Measurements from ENCODE around the gene USP30. TPM values are rescaled to one million over a fixed set of nuclear protein-coding genes. Genes with fewer than 3 reads are reported as not detected.
"Not testable (repeated sequence)": the region's sequence is repeated elsewhere in the genome, so short reads cannot be mapped to it uniquely, and the experiment has no call there.

The USP30 gene
- total RNA-seq, 2 experiments from 2014 or later, result 5.5 to 7.2 TPM

GRCh38 chr12:109033239-109034196 is 18.9 kb upstream of the USP30 start:
- Mint-ChIP-seq H3K4me3 (no peak overlapping the region), H3K9me3 (peaks cover 10% of the 10 kb centered on the region), H3K36me3 (ENCODE audit: low read depth) (no peaks in the 10 kb centered on the region), H3K4me1 (no peaks in the 10 kb centered on the region), H3K27ac (no peak overlapping the region), H3K27me3 (peaks cover 25% of the 10 kb centered on the region)
- POLR2A ChIA-PET, result no interaction called here
- CTCF ChIA-PET, result no interaction called here
- DNase-seq, result no peak

GRCh38 chr12:109036975-109037374 is 15.4 kb upstream of the USP30 start:
- Mint-ChIP-seq H3K4me1 (no peaks in the 10 kb centered on the region), H3K9me3 (peaks cover 19% of the 10 kb centered on the region), H3K27me3 (peaks cover 20% of the 10 kb centered on the region), H3K36me3 (ENCODE audit: low read depth) (no peaks in the 10 kb centered on the region), H3K4me3 (no peak overlapping the region), H3K27ac (no peak overlapping the region)
- ChIA-PET POLR2A (no interaction called here), CTCF (no interaction called here)
- no peak for DNase-seq

- POLR2A ChIA-PET, result no interaction called here
- peaks cover 16% of the 10 kb centered on the region for H3K27me3 Mint-ChIP-seq
- H3K4me3 Mint-ChIP-seq, result no peak overlapping the region
- DNase-seq, result no peak
- CTCF ChIA-PET, result no interaction called here
- H3K4me1 Mint-ChIP-seq, result peaks cover 6% of the 10 kb centered on the region
- H3K36me3 Mint-ChIP-seq (ENCODE audit: low read depth), result no peaks in the 10 kb centered on the region
- peaks cover 7% of the 10 kb centered on the region for H3K9me3 Mint-ChIP-seq
- H3K27ac Mint-ChIP-seq, result no peak overlapping the region
These were observed 8.1 kb upstream of the USP30 start for GRCh38 chr12:109044241-109044640.

- Mint-ChIP-seq H3K27me3 (peaks cover 16% of the 10 kb centered on the region), H3K9me3 (no peaks in the 10 kb centered on the region), H3K27ac (no peak overlapping the region), H3K4me1 (peaks cover 12% of the 10 kb centered on the region), H3K4me3 (no peak overlapping the region), H3K36me3 (ENCODE audit: low read depth) (peaks cover 6% of the 10 kb centered on the region)
- ChIA-PET POLR2A (no interaction called here), CTCF (interaction anchor here (0.8 kb wide), 1 partner anchor 180 kb away, joined by 3 read pairs; no protein-coding TSS in a partner anchor)
- no peak for DNase-seq
These were observed 5.1 kb upstream of the USP30 start for GRCh38 chr12:109047081-109047805.

- CTCF ChIA-PET; DNase-seq; H3K27ac Mint-ChIP-seq; POLR2A ChIA-PET; H3K36me3 Mint-ChIP-seq (ENCODE audit: low read depth); H3K4me3 Mint-ChIP-seq; H3K9me3 Mint-ChIP-seq; H3K27me3 Mint-ChIP-seq: not testable (repeated sequence)
- H3K4me1 Mint-ChIP-seq, result peaks cover 13% of the 10 kb centered on the region
These were observed 3.7 kb upstream of the USP30 start for GRCh38 chr12:109048706-109049105.

- DNase-seq; H3K27me3 Mint-ChIP-seq; H3K27ac Mint-ChIP-seq; H3K4me3 Mint-ChIP-seq; CTCF ChIA-PET; H3K36me3 Mint-ChIP-seq (ENCODE audit: low read depth); POLR2A ChIA-PET; H3K9me3 Mint-ChIP-seq: not testable (repeated sequence)
- peaks cover 21% of the 10 kb centered on the region for H3K4me1 Mint-ChIP-seq
These were observed 2.6 kb upstream of the USP30 start for GRCh38 chr12:109049794-109050193.

GRCh38 chr12:109052097-109052413 is 321 bp upstream of the USP30 start:
- H3K36me3 Mint-ChIP-seq (ENCODE audit: low read depth), result peaks cover 9% of the 10 kb centered on the region
- H3K4me1 Mint-ChIP-seq, result peaks cover 19% of the 10 kb centered on the region
- POLR2A ChIA-PET, result no interaction called here
- H3K9me3 Mint-ChIP-seq, result no peaks in the 10 kb centered on the region
- peak overlapping the region; percentile 81 for H3K27ac Mint-ChIP-seq
- DNase-seq, result no peak
- H3K4me3 Mint-ChIP-seq, result peak overlapping the region; percentile 99
- CTCF ChIA-PET, result interaction anchor here (0.7 to 1.4 kb wide), 2 partner anchors 41 to 56 kb away, joined by 3 to 5 read pairs; partner anchors contain the start of gene ALKBH2
- H3K27me3 Mint-ChIP-seq, result no peaks in the 10 kb centered on the region

- peak; percentile 54 for DNase-seq
- H3K4me3 Mint-ChIP-seq, result peak overlapping the region; percentile 99
- ChIA-PET CTCF (interaction anchor here (1.6 kb wide), 1 partner anchor 40 kb away, joined by 7 read pairs; the partner anchor contains the start of gene ALKBH2), POLR2A (interaction anchor here (1.0 kb wide), 1 partner anchor 40 kb away, joined by 3 read pairs; the partner anchor contains the start of gene ALKBH2)
- no peaks in the 10 kb centered on the region for H3K27me3 Mint-ChIP-seq
- no peaks in the 10 kb centered on the region for H3K9me3 Mint-ChIP-seq
- H3K36me3 Mint-ChIP-seq (ENCODE audit: low read depth), result peaks cover 9% of the 10 kb centered on the region
- peak overlapping the region; percentile 99 for H3K27ac Mint-ChIP-seq
- peaks cover 15% of the 10 kb centered on the region for H3K4me1 Mint-ChIP-seq
These were observed 1.2 kb downstream of the USP30 start for GRCh38 chr12:109053382-109054123.

GRCh38 chr12:109054124-109054513 is 1.7 kb downstream of the USP30 start:
- DNase-seq, H3K27me3 Mint-ChIP-seq, H3K9me3 Mint-ChIP-seq: not testable (repeated sequence)
- peak overlapping the region; percentile 99 for H3K27ac Mint-ChIP-seq
- H3K4me1 Mint-ChIP-seq, result peaks cover 15% of the 10 kb centered on the region
- peak overlapping the region; percentile 99 for H3K4me3 Mint-ChIP-seq
- peaks cover 11% of the 10 kb centered on the region for H3K36me3 Mint-ChIP-seq (ENCODE audit: low read depth)
- POLR2A ChIA-PET, result interaction anchor here (1.0 kb wide), 1 partner anchor 39 kb away, joined by 3 read pairs; the partner anchor contains the start of gene ALKBH2
- CTCF ChIA-PET, result interaction anchor here (1.6 kb wide), 1 partner anchor 39 kb away, joined by 7 read pairs; the partner anchor contains the start of gene ALKBH2

GRCh38 chr12:109054520-109054919 is 2.1 kb downstream of the USP30 start:
- ChIA-PET CTCF (interaction anchor here (1.6 kb wide), 1 partner anchor 39 kb away, joined by 7 read pairs; the partner anchor contains the start of gene ALKBH2), POLR2A (interaction anchor here (0.5 kb wide), 1 partner anchor 487 kb away, joined by 4 read pairs; no protein-coding TSS in a partner anchor)
- H3K27me3 Mint-ChIP-seq, result no peaks in the 10 kb centered on the region
- peaks cover 15% of the 10 kb centered on the region for H3K4me1 Mint-ChIP-seq
- peak overlapping the region; percentile 99 for H3K27ac Mint-ChIP-seq
- H3K9me3 Mint-ChIP-seq, result no peaks in the 10 kb centered on the region
- H3K36me3 Mint-ChIP-seq (ENCODE audit: low read depth), result peaks cover 11% of the 10 kb centered on the region
- no peak for DNase-seq
- H3K4me3 Mint-ChIP-seq, result no peak overlapping the region

GRCh38 chr12:109056891-109057290 is 4.5 kb downstream of the USP30 start:
- CTCF ChIA-PET, result no interaction called here
- POLR2A ChIA-PET, result no interaction called here
- H3K27ac Mint-ChIP-seq, result no peak overlapping the region
- no peaks in the 10 kb centered on the region for H3K27me3 Mint-ChIP-seq
- DNase-seq, result no peak
- peaks cover 9% of the 10 kb centered on the region for H3K36me3 Mint-ChIP-seq (ENCODE audit: low read depth)
- peaks cover 13% of the 10 kb centered on the region for H3K4me1 Mint-ChIP-seq
- H3K9me3 Mint-ChIP-seq, result no peaks in the 10 kb centered on the region
- H3K4me3 Mint-ChIP-seq, result no peak overlapping the region

- Mint-ChIP-seq H3K27ac (no peak overlapping the region), H3K27me3 (no peaks in the 10 kb centered on the region), H3K9me3 (no peaks in the 10 kb centered on the region), H3K36me3 (ENCODE audit: low read depth) (peaks cover 4% of the 10 kb centered on the region), H3K4me1 (peaks cover 8% of the 10 kb centered on the region), H3K4me3 (no peak overlapping the region)
- no peak for DNase-seq
- CTCF ChIA-PET, result no interaction called here
- POLR2A ChIA-PET, result no interaction called here
These were observed 5.0 kb downstream of the USP30 start for GRCh38 chr12:109057376-109057775.
